ENCODE data around the gene ATRAID. TPM values are rescaled to one million over a fixed set of nuclear protein-coding genes. Genes with fewer than 3 reads are reported as not detected.

ATRAID gene
- total RNA-seq, 1 experiment from 2014 or later = 97.2 TPM

GRCh38 chr2:27233341-27233740 lies 21.5 kb downstream of the ATRAID start (continued):
- TF ChIP-seq GRHL2 (CRISPR knock-in tag; IDR thresholded peaks at IDR 0.05; ENCODE audit: insufficient replicate concordance, severe bottlenecking) (no peak), ZNF263 (CRISPR knock-in tag; IDR thresholded peaks at IDR 0.05; ENCODE audit: low read depth) (no peak), JUN (CRISPR knock-in tag; IDR thresholded peaks at IDR 0.05) (no peak), NFE2L1 (CRISPR knock-in tag; IDR thresholded peaks at IDR 0.05) (no peak), KAT7 (CRISPR knock-in tag; IDR thresholded peaks at IDR 0.05; ENCODE audit: borderline replicate concordance) (no peak)

- TF ChIP-seq JUN (CRISPR knock-in tag; IDR thresholded peaks at IDR 0.05) = no peak
- H3K9me3 Mint-ChIP-seq = no peaks in the 10 kb centered on the region
- DNase-seq (ENCODE audit: low spot score) (no peak), ATAC-seq (no peak)
- CTCF ChIA-PET = interaction anchor here (0.9 to 1.5 kb wide), 3 partner anchors 43 to 67 kb away, joined by 3 to 5 read pairs (median 3); no protein-coding TSS in a partner anchor
- peaks cover 96% of the 10 kb centered on the region for H3K36me3 Mint-ChIP-seq
- POLR2A ChIA-PET = interaction anchor here (0.6 to 0.9 kb wide), 2 partner anchors 10 to 165 kb away, joined by 3 read pairs; no protein-coding TSS in a partner anchor
- no peak overlapping the region for H3K4me3 Mint-ChIP-seq
- no peak overlapping the region for H3K27ac Mint-ChIP-seq
- no peaks in the 10 kb centered on the region for H3K27me3 Mint-ChIP-seq (ENCODE audit: low read depth)
- no peaks in the 10 kb centered on the region for H3K4me1 Mint-ChIP-seq
Observed at GRCh38 chr2:27236136-27236535, 24.3 kb downstream of the ATRAID start.

- DNase-seq (ENCODE audit: low spot score) = no peak
- ChIA-PET CTCF (interaction anchor here (0.9 to 1.5 kb wide), 2 partner anchors 43 to 55 kb away, joined by 3 to 5 read pairs; no protein-coding TSS in a partner anchor), POLR2A (interaction anchor here (0.6 to 0.9 kb wide), 2 partner anchors 9 to 166 kb away, joined by 3 read pairs; no protein-coding TSS in a partner anchor)
- no peak for ATAC-seq
- no peak for TF ChIP-seq CREB1 (CRISPR knock-in tag; IDR thresholded peaks at IDR 0.05)
- no peak for TF ChIP-seq ERG (CRISPR knock-in tag; IDR thresholded peaks at IDR 0.05)
- no peak for TF ChIP-seq IRF1 (CRISPR knock-in tag; IDR thresholded peaks at IDR 0.05)
- TF ChIP-seq HMGA2 (CRISPR knock-in tag; IDR thresholded peaks at IDR 0.05) = no peak
- TF ChIP-seq NR3C1 (CRISPR knock-in tag; conservative IDR thresholded peaks at IDR 0.05; ENCODE audit: low read depth) = no peak
- no peaks in the 10 kb centered on the region for H3K9me3 Mint-ChIP-seq
- peaks cover 96% of the 10 kb centered on the region for H3K36me3 Mint-ChIP-seq
- H3K27ac Mint-ChIP-seq = no peak overlapping the region
- no peaks in the 10 kb centered on the region for H3K4me1 Mint-ChIP-seq
- no peaks in the 10 kb centered on the region for H3K27me3 Mint-ChIP-seq (ENCODE audit: low read depth)
- H3K4me3 Mint-ChIP-seq = no peak overlapping the region
Observed at GRCh38 chr2:27236626-27237025, 24.8 kb downstream of the ATRAID start.

GRCh38 chr2:27237341-27237945 lies 25.6 kb downstream of the ATRAID start:
- Mint-ChIP-seq H3K27me3 (ENCODE audit: low read depth) (no peaks in the 10 kb centered on the region), H3K27ac (no peak overlapping the region), H3K4me1 (no peaks in the 10 kb centered on the region), H3K4me3 (no peak overlapping the region), H3K9me3 (no peaks in the 10 kb centered on the region), H3K36me3 (peaks cover 96% of the 10 kb centered on the region)
- CTCF ChIA-PET = interaction anchor here (0.7 kb wide), 1 partner anchor 54 kb away, joined by 3 read pairs; no protein-coding TSS in a partner anchor
- POLR2A ChIA-PET = no interaction called here
- ATAC-seq (no peak), DNase-seq (ENCODE audit: low spot score) (no peak)
- no peak for TF ChIP-seq TEAD4 (CRISPR knock-in tag; IDR thresholded peaks at IDR 0.05)
- TF ChIP-seq ZNF317 (CRISPR knock-in tag; IDR thresholded peaks at IDR 0.05; ENCODE audit: borderline replicate concordance, low read depth) = no peak
- no peak for TF ChIP-seq RORB (CRISPR knock-in tag; IDR thresholded peaks at IDR 0.05)
- TF ChIP-seq, protein P1, sequence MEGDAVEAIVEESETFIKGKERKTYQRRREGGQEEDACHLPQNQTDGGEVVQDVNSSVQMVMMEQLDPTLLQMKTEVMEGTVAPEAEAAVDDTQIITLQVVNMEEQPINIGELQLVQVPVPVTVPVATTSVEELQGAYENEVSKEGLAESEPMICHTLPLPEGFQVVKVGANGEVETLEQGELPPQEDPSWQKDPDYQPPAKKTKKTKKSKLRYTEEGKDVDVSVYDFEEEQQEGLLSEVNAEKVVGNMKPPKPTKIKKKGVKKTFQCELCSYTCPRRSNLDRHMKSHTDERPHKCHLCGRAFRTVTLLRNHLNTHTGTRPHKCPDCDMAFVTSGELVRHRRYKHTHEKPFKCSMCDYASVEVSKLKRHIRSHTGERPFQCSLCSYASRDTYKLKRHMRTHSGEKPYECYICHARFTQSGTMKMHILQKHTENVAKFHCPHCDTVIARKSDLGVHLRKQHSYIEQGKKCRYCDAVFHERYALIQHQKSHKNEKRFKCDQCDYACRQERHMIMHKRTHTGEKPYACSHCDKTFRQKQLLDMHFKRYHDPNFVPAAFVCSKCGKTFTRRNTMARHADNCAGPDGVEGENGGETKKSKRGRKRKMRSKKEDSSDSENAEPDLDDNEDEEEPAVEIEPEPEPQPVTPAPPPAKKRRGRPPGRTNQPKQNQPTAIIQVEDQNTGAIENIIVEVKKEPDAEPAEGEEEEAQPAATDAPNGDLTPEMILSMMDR (IDR thresholded peaks at IDR 0.05) = no peak
- TF ChIP-seq, protein P2, sequence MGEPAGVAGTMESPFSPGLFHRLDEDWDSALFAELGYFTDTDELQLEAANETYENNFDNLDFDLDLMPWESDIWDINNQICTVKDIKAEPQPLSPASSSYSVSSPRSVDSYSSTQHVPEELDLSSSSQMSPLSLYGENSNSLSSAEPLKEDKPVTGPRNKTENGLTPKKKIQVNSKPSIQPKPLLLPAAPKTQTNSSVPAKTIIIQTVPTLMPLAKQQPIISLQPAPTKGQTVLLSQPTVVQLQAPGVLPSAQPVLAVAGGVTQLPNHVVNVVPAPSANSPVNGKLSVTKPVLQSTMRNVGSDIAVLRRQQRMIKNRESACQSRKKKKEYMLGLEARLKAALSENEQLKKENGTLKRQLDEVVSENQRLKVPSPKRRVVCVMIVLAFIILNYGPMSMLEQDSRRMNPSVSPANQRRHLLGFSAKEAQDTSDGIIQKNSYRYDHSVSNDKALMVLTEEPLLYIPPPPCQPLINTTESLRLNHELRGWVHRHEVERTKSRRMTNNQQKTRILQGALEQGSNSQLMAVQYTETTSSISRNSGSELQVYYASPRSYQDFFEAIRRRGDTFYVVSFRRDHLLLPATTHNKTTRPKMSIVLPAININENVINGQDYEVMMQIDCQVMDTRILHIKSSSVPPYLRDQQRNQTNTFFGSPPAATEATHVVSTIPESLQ (CRISPR knock-in tag; IDR thresholded peaks at IDR 0.05) = no peak
- TF ChIP-seq, protein P3, sequence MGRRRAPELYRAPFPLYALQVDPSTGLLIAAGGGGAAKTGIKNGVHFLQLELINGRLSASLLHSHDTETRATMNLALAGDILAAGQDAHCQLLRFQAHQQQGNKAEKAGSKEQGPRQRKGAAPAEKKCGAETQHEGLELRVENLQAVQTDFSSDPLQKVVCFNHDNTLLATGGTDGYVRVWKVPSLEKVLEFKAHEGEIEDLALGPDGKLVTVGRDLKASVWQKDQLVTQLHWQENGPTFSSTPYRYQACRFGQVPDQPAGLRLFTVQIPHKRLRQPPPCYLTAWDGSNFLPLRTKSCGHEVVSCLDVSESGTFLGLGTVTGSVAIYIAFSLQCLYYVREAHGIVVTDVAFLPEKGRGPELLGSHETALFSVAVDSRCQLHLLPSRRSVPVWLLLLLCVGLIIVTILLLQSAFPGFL (CRISPR knock-in tag; IDR thresholded peaks at IDR 0.05; ENCODE audit: borderline replicate concordance) = no peak
- TF ChIP-seq TP53 (CRISPR knock-in tag; IDR thresholded peaks at IDR 0.05) = no peak
- TF ChIP-seq NR2C2 (CRISPR knock-in tag; IDR thresholded peaks at IDR 0.05) = no peak
- no peak for TF ChIP-seq OVOL2 (CRISPR knock-in tag; IDR thresholded peaks at IDR 0.05; ENCODE audit: borderline replicate concordance)
- TF ChIP-seq, protein P4, sequence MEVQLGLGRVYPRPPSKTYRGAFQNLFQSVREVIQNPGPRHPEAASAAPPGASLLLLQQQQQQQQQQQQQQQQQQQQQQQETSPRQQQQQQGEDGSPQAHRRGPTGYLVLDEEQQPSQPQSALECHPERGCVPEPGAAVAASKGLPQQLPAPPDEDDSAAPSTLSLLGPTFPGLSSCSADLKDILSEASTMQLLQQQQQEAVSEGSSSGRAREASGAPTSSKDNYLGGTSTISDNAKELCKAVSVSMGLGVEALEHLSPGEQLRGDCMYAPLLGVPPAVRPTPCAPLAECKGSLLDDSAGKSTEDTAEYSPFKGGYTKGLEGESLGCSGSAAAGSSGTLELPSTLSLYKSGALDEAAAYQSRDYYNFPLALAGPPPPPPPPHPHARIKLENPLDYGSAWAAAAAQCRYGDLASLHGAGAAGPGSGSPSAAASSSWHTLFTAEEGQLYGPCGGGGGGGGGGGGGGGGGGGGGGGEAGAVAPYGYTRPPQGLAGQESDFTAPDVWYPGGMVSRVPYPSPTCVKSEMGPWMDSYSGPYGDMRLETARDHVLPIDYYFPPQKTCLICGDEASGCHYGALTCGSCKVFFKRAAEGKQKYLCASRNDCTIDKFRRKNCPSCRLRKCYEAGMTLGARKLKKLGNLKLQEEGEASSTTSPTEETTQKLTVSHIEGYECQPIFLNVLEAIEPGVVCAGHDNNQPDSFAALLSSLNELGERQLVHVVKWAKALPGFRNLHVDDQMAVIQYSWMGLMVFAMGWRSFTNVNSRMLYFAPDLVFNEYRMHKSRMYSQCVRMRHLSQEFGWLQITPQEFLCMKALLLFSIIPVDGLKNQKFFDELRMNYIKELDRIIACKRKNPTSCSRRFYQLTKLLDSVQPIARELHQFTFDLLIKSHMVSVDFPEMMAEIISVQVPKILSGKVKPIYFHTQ (CRISPR knock-in tag; IDR thresholded peaks at IDR 0.05) = no peak
